ENCODE data around the gene PLCB1.
"Not testable (repeated sequence)": the region's sequence is repeated elsewhere in the genome, so short reads cannot be mapped to it uniquely, and the experiment has no call there.

PLCB1 gene

GRCh38 chr20:8131598-8132483, at the start of gene PLCB1:
PLCB1 (plus strand) TSS chr20:8132266; CDS start chr20:8132652, 386 bp downstream.
- in situ Hi-C loops (cut with MboI; ENCODE audit: low sequenced_read_pairs) = no loop called here

GRCh38 chr20:8082989-8083388, 49.1 kb upstream of the PLCB1 start:
- in situ Hi-C loops (cut with MboI; ENCODE audit: low sequenced_read_pairs) = no loop called here

GRCh38 chr20:8089668-8090067, 42.4 kb upstream of the PLCB1 start:
- in situ Hi-C loops (cut with MboI; ENCODE audit: low sequenced_read_pairs) = no loop called here

- in situ Hi-C loops (cut with MboI; ENCODE audit: low sequenced_read_pairs) = no loop called here
These were observed 37.6 kb upstream of the PLCB1 start for GRCh38 chr20:8094415-8094818.

- in situ Hi-C loops (cut with MboI; ENCODE audit: low sequenced_read_pairs) = no loop called here
These were observed 37.2 kb upstream of the PLCB1 start for GRCh38 chr20:8094850-8095249.

- in situ Hi-C loops (cut with MboI; ENCODE audit: low sequenced_read_pairs) = no loop called here
These were observed 36.2 kb upstream of the PLCB1 start for GRCh38 chr20:8095648-8096572.

- in situ Hi-C loops (cut with MboI; ENCODE audit: low sequenced_read_pairs) = no loop called here
These were observed 34.8 kb upstream of the PLCB1 start for GRCh38 chr20:8097307-8097706.

- in situ Hi-C loops (cut with MboI; ENCODE audit: low sequenced_read_pairs) = no loop called here
These were observed 27.8 kb upstream of the PLCB1 start for GRCh38 chr20:8104252-8104651.

GRCh38 chr20:8114612-8115011, 17.5 kb upstream of the PLCB1 start:
- in situ Hi-C loops (cut with MboI; ENCODE audit: low sequenced_read_pairs) = not testable (repeated sequence)

- in situ Hi-C loops (cut with MboI; ENCODE audit: low sequenced_read_pairs) = no loop called here
These were observed 16.6 kb upstream of the PLCB1 start for GRCh38 chr20:8115436-8115835.

GRCh38 chr20:8116067-8116811, 15.8 kb upstream of the PLCB1 start:
- in situ Hi-C loops (cut with MboI; ENCODE audit: low sequenced_read_pairs) = no loop called here

GRCh38 chr20:8117636-8118035, 14.4 kb upstream of the PLCB1 start:
- in situ Hi-C loops (cut with MboI; ENCODE audit: low sequenced_read_pairs) = no loop called here

GRCh38 chr20:8118039-8118438, 14.0 kb upstream of the PLCB1 start:
- in situ Hi-C loops (cut with MboI; ENCODE audit: low sequenced_read_pairs) = no loop called here

- in situ Hi-C loops (cut with MboI; ENCODE audit: low sequenced_read_pairs) = no loop called here
These were observed 13.3 kb upstream of the PLCB1 start for GRCh38 chr20:8118760-8119159.

GRCh38 chr20:8121666-8122065, 10.4 kb upstream of the PLCB1 start:
- in situ Hi-C loops (cut with MboI; ENCODE audit: low sequenced_read_pairs) = no loop called here

- in situ Hi-C loops (cut with MboI; ENCODE audit: low sequenced_read_pairs) = no loop called here
These were observed 7.4 kb upstream of the PLCB1 start for GRCh38 chr20:8124639-8125038.

- in situ Hi-C loops (cut with MboI; ENCODE audit: low sequenced_read_pairs) = no loop called here
These were observed 5.9 kb upstream of the PLCB1 start for GRCh38 chr20:8126181-8126580.

- in situ Hi-C loops (cut with MboI; ENCODE audit: low sequenced_read_pairs) = no loop called here
These were observed 5.2 kb upstream of the PLCB1 start for GRCh38 chr20:8126841-8127378.

GRCh38 chr20:8127553-8128255, 4.4 kb upstream of the PLCB1 start:
- in situ Hi-C loops (cut with MboI; ENCODE audit: low sequenced_read_pairs) = no loop called here

Data from HL-60/S4 treated with phorbol 12-myristate 13-acetate at 8.2 ng/mL for 4 days and 3 days (cell line).